GM21576 (cell line): ENCODE measurements around the gene SLC7A8.
"Not testable (repeated sequence)": the region's sequence is repeated elsewhere in the genome, so short reads cannot be mapped to it uniquely, and the experiment has no call there.

ENCODE experiments used
- ATAC-seq: cut with Tn5 transposase; IDR thresholded peaks from one replicate; pipeline ENCODE4 v1.9.1; 2021; ENCODE audit warnings: mild to moderate bottlenecking, moderate library complexity; ENCODE audit not compliant: unreplicated experiment

The SLC7A8 gene

GRCh38 chr14:23115039-23115731, 68.3 kb downstream of the SLC7A8 start:
- no peak for ATAC-seq

- ATAC-seq = no peak
Observed at GRCh38 chr14:23114669-23115038, 68.8 kb downstream of the SLC7A8 start.

- ATAC-seq = no peak
Observed at GRCh38 chr14:23114120-23114458, 69.4 kb downstream of the SLC7A8 start.

- no peak for ATAC-seq
Observed at GRCh38 chr14:23113431-23114119, 69.9 kb downstream of the SLC7A8 start.

GRCh38 chr14:23112359-23113178, 70.9 kb downstream of the SLC7A8 start:
- ATAC-seq = no peak

- no peak for ATAC-seq
Observed at GRCh38 chr14:23110579-23111365, 72.7 kb downstream of the SLC7A8 start.

- ATAC-seq = no peak
Observed at GRCh38 chr14:23109769-23110168, 73.7 kb downstream of the SLC7A8 start.

- not testable (repeated sequence) for ATAC-seq
Observed at GRCh38 chr14:23108169-23108568, 75.3 kb downstream of the SLC7A8 start.

- ATAC-seq = not testable (repeated sequence)
Observed at GRCh38 chr14:23107620-23108019, 75.8 kb downstream of the SLC7A8 start.

- ATAC-seq = no peak
Observed at GRCh38 chr14:23106747-23107045, 76.8 kb downstream of the SLC7A8 start.

GRCh38 chr14:23105348-23105824, 78.1 kb downstream of the SLC7A8 start:
- no peak for ATAC-seq

GRCh38 chr14:23104591-23105347, 78.7 kb downstream of the SLC7A8 start, which contains the start of gene CIROP:
TSS of gene CIROP (minus strand) at chr14:23104989. CDS start at chr14:23104920, 69 bp downstream.
- no peak for ATAC-seq

- no peak for ATAC-seq
Observed at GRCh38 chr14:23104070-23104590, 79.3 kb downstream of the SLC7A8 start.

- ATAC-seq = no peak
Observed at GRCh38 chr14:23103581-23103980, 79.9 kb downstream of the SLC7A8 start.

- no peak for ATAC-seq
Observed at GRCh38 chr14:23102801-23103200, 80.7 kb downstream of the SLC7A8 start.

- no peak for ATAC-seq
Observed at GRCh38 chr14:23101986-23102625, 81.4 kb downstream of the SLC7A8 start.

GRCh38 chr14:23101213-23101970, 82.1 kb downstream of the SLC7A8 start:
- ATAC-seq = no peak

- ATAC-seq = no peak
Observed at GRCh38 chr14:23099212-23099861, 84.1 kb downstream of the SLC7A8 start.
